Islet precursor cell (in vitro differentiated cells): ENCODE data around the gene MRPL1.

ENCODE experiments used
- DNase-seq: peaks from one replicate; pipeline ENCODE4 v3.0.0-alpha.2; 2018

Gene MRPL1

DNA sequence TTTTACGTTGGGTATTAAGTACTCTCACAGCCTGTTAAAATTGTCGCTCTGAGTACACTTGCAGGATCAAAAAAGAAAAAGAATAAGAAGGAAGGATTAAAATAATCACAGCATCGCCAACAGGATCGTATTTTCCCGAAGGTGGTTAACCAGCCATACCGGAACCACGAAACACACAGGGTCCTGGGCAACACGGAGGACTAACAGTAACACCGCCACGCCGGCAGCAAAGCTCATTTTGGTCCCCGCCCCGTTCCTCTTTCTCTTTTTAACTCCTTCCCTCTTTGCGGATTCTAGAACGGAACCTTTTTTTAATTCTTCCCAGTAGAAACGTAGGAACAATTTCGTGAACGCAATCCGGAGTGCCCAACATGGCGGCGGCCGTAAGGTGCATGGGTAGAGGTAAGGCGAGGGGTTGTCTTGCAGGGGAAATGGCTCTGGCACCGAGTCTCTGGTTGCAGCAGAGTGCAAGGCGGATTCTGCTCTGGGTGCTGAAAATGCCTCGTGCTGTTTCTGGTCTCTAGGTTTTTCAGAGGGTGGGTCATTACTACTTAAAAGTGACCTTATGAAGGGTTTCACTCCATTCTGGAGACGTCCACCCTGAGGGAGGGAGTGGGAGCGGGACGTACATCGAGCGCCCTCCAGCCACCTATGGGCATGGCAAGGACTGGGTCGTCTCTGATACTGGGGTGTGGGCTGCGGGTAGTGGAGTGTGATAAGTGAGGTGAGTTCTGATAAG is at the start of gene MRPL1:
TSS of gene MRPL1 (plus strand) at position 353 of the 739 bp plus-strand sequence. CDS start at position 372, 19 bp downstream.
- DNase-seq = peak; percentile 93

GRCh38 chr4:77815636-77816035 is 47.0 kb upstream of the MRPL1 start:
- DNase-seq = no peak

DNA sequence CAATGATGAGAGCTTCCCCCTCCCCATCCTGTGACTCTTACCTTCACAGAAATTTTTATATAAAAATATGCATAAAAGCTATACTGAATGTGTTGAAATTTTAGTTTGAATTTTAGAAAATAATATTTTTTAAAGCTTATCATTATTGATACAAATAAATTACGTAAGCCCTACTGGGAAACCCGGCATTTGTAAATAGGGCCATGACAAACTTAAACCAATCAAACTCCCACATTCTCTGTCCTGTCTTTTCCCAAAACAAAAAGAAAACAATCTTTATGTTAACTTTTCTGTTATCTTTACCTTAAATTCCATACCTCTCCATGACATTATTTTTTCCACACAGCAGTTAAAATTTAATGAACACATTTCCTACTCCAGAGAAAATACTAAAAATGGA is 46.1 kb upstream of the MRPL1 start:
- no peak for DNase-seq

- DNase-seq = no peak
Observed at GRCh38 chr4:77817304-77818072, 45.1 kb upstream of the MRPL1 start.

DNA sequence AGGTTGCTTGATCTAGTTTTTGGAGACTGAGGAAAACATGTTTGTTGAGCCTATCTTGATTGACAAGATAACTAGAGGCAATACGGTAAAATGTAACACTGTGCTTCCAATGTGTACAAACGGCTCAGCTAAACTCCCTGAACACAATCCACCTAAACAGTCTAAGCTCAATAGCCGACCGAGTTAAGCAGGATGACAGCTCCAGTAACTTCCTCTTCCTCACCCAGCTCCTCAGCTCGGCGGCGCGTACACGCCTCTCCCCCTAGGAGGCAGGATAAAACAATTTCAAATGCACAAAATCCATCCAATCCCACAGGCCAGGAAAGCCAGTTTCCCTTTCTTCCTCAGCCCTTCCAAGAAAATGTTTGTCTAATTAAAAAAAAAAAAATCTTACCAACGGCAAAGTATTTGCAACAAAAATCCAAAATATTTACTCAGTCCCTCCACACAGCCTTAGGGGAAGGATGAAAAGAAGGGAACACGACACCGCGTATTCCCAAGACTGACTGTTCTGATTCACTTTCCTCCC is 44.5 kb upstream of the MRPL1 start:
- DNase-seq = peak; percentile 83

- peak; percentile 89 for DNase-seq
Observed at GRCh38 chr4:77818602-77819403, 43.8 kb upstream of the MRPL1 start, which contains the start of gene CNOT6L. CNOT6L (minus strand) TSS chr4:77819368; CDS start chr4:77819308, 60 bp downstream.

DNA sequence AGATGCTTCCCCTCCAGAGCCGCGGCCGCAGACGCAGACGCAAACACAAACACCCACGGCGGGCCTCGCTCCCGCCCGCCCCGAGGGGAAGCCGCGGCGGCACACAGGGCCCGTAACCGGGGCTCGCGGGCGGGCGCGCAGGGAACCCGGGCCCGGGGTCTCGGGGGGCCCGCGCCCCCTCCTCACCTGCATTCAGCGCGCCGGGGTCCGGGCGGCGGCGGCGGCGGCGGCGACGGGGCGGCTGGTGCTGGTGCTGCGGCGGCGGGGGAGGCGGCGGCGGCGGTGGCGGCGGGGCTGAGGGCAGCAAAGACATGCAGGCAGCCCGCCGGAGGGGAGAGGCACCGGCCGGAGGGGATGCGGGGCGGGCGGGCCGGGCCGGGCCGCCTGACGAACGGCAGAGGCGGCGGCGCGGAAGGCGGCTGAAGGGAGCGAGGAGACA is 43.2 kb upstream of the MRPL1 start:
- peak; percentile 67 for DNase-seq

DNA sequence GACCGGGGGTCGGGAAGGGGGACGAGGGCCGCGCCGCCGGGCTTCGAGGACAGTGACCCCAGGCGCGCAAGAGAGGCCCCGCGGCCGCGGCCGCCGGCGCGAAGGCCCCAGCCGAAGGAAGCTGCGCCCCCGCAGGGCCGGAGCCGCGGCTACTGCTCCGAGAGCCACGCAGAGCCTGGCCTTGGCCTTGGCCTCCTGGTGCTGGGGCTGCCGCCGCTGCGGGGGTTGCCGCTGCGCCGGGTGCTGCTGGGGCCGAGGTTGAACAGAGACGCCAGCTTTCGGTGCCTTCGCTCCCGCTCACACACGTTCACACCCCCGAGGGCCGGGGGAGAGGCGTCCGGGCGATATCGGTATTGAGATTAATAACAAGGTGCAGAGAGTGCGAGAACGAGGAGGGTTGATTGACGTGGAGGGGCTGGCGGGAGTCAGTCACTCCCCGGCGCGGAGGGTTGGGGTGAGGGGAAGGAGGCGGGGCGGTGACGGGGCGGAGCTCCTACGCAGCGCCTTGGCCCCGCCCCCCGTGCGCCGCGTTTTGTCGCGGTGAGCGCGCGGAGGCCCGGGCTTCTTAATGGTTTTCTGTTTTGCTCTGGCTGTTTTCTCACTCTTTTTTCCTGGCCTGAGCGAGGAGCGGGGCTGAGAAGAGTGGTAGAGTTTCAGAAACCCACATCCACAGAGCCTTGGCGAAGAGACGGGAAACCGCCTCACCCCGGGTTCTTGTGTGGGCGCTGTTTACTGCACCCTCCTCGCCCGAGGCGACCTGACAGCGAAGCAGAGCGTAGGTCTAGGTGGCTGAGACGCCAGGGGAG is 42.6 kb upstream of the MRPL1 start:
- peak; percentile 90 for DNase-seq

GRCh38 chr4:77820649-77821561 is 41.7 kb upstream of the MRPL1 start:
- DNase-seq = no peak

GRCh38 chr4:77821775-77822174 is 40.9 kb upstream of the MRPL1 start:
- no peak for DNase-seq

- DNase-seq = no peak
Observed at GRCh38 chr4:77826275-77826674, 36.4 kb upstream of the MRPL1 start.

DNA sequence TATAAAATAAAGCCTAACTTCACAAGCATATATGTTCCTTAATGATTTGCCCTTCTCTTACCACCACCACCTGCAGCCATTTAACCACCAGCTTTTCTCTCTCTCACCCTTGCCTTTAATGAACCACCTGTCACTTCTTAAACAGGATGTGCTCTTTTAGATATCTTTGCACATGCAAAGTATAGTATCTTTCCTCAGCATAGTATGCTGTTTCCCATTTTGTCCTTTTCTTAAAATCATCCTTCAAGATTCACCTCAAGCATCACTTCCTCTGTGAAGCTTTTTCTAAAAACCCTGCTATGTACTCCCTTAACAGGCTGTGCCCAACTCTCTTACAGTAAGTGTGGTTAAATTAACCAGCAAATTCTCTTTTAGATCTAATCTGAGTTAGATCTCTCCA is 35.3 kb upstream of the MRPL1 start:
- DNase-seq = no peak

- no peak for DNase-seq
Observed at GRCh38 chr4:77833126-77833724, 29.4 kb upstream of the MRPL1 start.

GRCh38 chr4:77834403-77834802 is 28.2 kb upstream of the MRPL1 start:
- no peak for DNase-seq

DNA sequence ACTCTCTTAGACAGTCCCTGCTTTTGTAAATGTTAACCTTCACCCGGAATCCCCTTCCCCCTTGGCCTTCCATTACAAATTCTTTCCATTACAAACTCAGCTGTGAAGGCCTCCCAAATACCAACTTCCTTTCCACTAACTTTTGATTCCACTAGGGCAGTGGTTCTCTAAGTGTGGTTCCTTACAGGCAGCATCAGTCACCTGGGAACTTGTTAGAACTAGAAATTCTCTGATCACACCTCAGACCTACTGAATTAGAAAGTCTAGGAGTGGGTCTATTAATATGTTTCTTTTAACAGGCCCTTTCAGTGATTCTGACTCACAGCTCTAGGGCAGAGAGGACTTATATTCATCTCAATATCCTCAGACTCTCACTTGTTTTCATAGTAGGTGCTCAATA is 19.0 kb upstream of the MRPL1 start:
- DNase-seq = no peak

DNA sequence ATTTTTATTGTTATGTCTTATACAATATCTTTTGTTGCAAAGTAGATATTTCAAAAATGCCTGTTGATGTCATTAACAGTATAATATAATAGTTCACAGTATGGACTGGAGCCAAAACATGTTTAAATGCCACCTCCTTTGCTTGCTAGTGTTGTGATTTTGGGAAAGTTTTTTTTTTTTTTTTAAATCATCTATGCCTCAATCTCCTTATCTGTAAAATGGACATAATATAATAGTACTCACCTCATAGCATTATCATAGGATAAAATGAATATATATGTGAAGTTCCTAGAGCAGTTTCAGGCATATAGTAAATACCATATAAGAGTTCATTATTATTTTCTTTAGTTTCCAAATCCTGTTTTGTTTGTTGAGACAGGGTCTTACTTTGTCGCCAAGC is 18.3 kb upstream of the MRPL1 start:
- DNase-seq = no peak

DNA sequence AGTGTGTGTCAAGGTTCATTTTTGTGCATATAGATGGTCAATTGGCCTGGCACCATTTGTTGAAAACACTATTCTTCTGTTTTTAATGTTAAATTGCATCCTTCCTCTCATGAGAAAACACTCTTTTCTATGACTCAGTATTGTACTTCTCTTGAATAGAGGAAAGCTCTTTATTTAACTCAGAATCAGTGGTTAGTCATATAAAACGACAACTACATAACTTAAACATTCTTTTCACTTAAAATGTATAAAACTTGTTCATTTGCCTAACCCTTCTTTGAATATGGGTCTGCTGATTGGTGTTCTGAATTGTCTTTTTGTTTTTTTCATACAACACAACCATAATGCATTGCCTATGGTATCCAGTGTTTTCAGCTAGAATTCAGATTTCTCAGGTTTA is 17.2 kb upstream of the MRPL1 start:
- no peak for DNase-seq

DNA sequence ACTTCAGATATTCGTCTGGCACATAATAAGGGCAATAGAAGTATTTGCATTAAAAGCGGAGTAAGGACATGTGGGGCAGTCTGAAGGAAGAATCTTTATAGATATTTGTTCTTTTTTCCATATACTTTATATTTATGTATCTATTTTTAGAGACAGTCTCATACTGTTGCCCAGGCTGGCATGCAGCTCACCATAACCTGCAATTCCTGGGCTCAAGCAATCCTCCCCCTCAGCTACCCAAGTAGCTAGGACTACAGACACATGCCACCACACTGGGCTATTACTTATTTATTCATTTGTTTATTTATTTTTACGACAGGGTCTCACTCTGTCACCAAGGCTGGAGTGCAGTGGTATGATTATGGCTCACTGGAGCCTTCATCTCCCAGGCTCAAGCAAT is 16.7 kb upstream of the MRPL1 start:
- DNase-seq = no peak

- DNase-seq = no peak
Observed at GRCh38 chr4:77848508-77848907, 14.1 kb upstream of the MRPL1 start.

GRCh38 chr4:77849278-77849965 is 13.2 kb upstream of the MRPL1 start:
- DNase-seq = no peak
